ENCODE results near the gene DUSP16.

GRCh38 chr12:12446786-12447185, 115.9 kb downstream of the DUSP16 start:
- TF ChIP-seq CTCF (IDR thresholded peaks at IDR 0.05) (no peak), FOXP1 (CRISPR knock-in tag; IDR thresholded peaks at IDR 0.05; ENCODE audit: borderline replicate concordance) (no peak)

Measured in WTC11 (cell line).